Tibial artery (tissue), 4 donors: ENCODE results near the gene RBM33.

ENCODE experiments used
- DNase-seq, 2 donors: peaks; one replicate each; pipeline ENCODE4 v3.0.0-alpha.2; 2019
- H3K27ac ChIP-seq, 2 donors: fragments of 200-600 bp; sonication (generic) in 1 of 2; 1 replicate in 1 of 2; 2 replicates in 1 of 2; pipeline ENCODE4 v1.5.1; 2018 to 2019; ENCODE audit warnings: mild to moderate bottlenecking in 1 of 2
- H3K27me3 ChIP-seq, 2 donors: fragments of 200-600 bp; sonication (generic) in 1 of 2; one replicate each; pipeline versions ENCODE4 v1.5.1 to v1.6.0; 2016 to 2019
- H3K36me3 ChIP-seq, 3 donors: fragments of 200-600 bp; sonication (generic) in 2 of 3; one replicate each; pipeline ENCODE4 v1.5.1; 2016 to 2019; ENCODE audit warnings: mild to moderate bottlenecking in 2 of 3
- H3K4me1 ChIP-seq, 4 donors: fragments of 200-600 bp; sonication (generic) in 2 of 4; 1 replicate in 3 of 4; 2 replicates in 1 of 4; pipeline ENCODE4 v1.5.1; 2016 to 2019
- H3K4me3 ChIP-seq, 2 donors: fragments of 200-600 bp; sonication (generic) in 1 of 2; 1 replicate in 1 of 2; 2 replicates in 1 of 2; pipeline ENCODE4 v1.5.1; 2018 to 2019; ENCODE audit warnings: mild to moderate bottlenecking in 2 of 2
- H3K9me3 ChIP-seq, 3 donors: fragments of 200-600 bp; sonication (generic) in 1 of 3; one replicate each; pipeline ENCODE4 v1.5.1; 2016 to 2019
- CTCF ChIP-seq, 2 experiments: fragments of 200-600 bp in 1 of 2; fragments of 450-650 bp in 1 of 2; IDR thresholded peaks; one replicate each; pipeline ENCODE4 v1.5.1; 2017 to 2019; ENCODE audit warnings: antibody characterized with exemption in 2 of 2, mild to moderate bottlenecking in 1 of 2, moderate library complexity in 1 of 2
- intact Hi-C: fragments of 100-400 bp; cut with DNase I; formaldehyde crosslinking; loops from one replicate; pipeline ENCODE4 v1.15.0; 2023; ENCODE audit warnings: low total_unique reads

Gene RBM33

DNA sequence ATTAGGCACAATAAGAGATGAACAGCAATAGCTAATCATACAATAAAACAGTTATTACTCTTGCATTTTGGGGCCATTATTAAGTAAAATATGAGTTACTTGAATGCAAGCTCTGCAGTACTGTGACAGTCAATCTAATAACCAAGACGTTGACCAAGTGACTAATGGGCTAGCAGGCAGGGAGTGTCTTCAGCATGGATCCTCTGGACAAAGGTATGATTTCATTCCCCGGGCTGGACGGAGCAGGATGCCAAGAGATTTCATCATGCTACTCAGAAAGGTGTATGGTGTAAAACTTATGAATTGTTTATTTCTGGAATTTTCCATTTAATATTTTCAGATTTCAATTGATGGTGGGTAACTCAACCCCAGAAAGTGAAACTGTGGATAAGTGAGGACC is 86.9 kb downstream of the RBM33 start:
- Histone ChIP-seq H3K4me3 (no peak overlapping the region), H3K4me1 (peaks cover 0 to 7% (median 0%) of the 10 kb centered on the region in 4 donors), H3K36me3 (peaks cover 6 to 23% (median 15%) of the 10 kb centered on the region in 3 donors), H3K27ac (no peak overlapping the region), H3K27me3 (no peaks in the 10 kb centered on the region), H3K9me3 (no peaks in the 10 kb centered on the region)
- no peak for TF ChIP-seq CTCF (IDR thresholded peaks at IDR 0.05)
- intact Hi-C loops, result no loop called here
- no peak for DNase-seq

GRCh38 chr7:155731871-155732270 is 87.4 kb downstream of the RBM33 start:
- no peak for TF ChIP-seq CTCF (IDR thresholded peaks at IDR 0.05)
- H3K9me3 ChIP-seq, result no peaks in the 10 kb centered on the region
- intact Hi-C loops, result no loop called here
- H3K27me3 ChIP-seq, result no peaks in the 10 kb centered on the region
- no peak for DNase-seq
- H3K4me1 ChIP-seq, result peaks cover 0 to 7% (median 0%) of the 10 kb centered on the region in 4 donors
- peaks cover 6 to 23% (median 15%) of the 10 kb centered on the region in 3 donors for H3K36me3 ChIP-seq
- H3K27ac ChIP-seq, result no peak overlapping the region
- no peak overlapping the region for H3K4me3 ChIP-seq

DNA sequence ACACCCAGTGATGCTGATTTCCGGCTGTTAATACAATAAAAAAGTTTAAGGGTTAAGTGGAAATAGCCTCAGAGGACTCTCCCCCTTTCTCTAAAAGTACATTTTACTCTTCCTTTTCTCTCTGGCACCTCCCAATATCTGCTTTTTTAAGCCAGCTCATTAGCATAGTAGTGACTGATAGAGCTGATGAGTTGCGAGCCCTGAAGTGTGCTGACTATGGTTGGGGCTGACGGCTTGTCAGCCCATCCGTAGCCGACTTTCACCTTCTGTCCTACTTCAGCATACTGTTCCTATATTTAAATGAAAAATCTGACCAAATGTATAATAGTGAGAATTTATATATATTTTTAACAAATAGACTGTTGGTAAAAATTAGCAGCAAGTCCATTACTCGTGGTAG is 87.8 kb downstream of the RBM33 start:
- no peaks in the 10 kb centered on the region for H3K9me3 ChIP-seq
- no peaks in the 10 kb centered on the region for H3K27me3 ChIP-seq
- no peak for DNase-seq
- intact Hi-C loops, result no loop called here
- no peak overlapping the region for H3K4me3 ChIP-seq
- H3K36me3 ChIP-seq, result peaks cover 6 to 19% (median 12%) of the 10 kb centered on the region in 3 donors
- H3K27ac ChIP-seq, result no peak overlapping the region
- no peak for TF ChIP-seq CTCF (IDR thresholded peaks at IDR 0.05)
- peaks cover 0 to 7% (median 0%) of the 10 kb centered on the region in 4 donors for H3K4me1 ChIP-seq

- H3K4me3 ChIP-seq, result no peak overlapping the region
- no peak for TF ChIP-seq CTCF (IDR thresholded peaks at IDR 0.05)
- H3K4me1 ChIP-seq, result peaks cover 0 to 7% (median 0%) of the 10 kb centered on the region in 4 donors
- H3K27ac ChIP-seq, result no peak overlapping the region
- intact Hi-C loops, result no loop called here
- no peaks in the 10 kb centered on the region for H3K9me3 ChIP-seq
- peaks cover 16 to 24% (median 19%) of the 10 kb centered on the region in 3 donors for H3K36me3 ChIP-seq
- no peak for DNase-seq
- no peaks in the 10 kb centered on the region for H3K27me3 ChIP-seq
These were observed 89.4 kb downstream of the RBM33 start for GRCh38 chr7:155733582-155734444.

DNA sequence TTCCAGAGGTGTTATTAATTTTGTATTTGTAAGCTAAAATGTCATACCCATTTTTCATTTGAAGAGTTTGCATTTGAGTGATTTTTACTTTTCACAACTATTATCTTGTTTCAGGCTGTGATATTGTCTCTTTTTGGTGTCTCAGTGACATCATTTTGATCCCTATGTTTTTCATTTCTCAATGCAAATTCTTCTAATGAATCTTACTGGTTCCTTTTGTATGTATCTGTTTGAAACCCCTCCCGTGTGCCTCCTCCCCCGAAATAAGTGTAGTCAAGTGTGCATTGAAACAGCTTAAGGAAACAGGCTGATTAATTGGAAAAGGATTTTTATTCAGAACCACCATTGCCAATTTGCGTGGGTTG is 90.0 kb downstream of the RBM33 start:
- H3K4me3 ChIP-seq, result no peak overlapping the region
- H3K9me3 ChIP-seq, result no peaks in the 10 kb centered on the region
- H3K27me3 ChIP-seq, result no peaks in the 10 kb centered on the region
- intact Hi-C loops, result no loop called here
- peaks cover 0 to 7% (median 0%) of the 10 kb centered on the region in 4 donors for H3K4me1 ChIP-seq
- peaks cover 21 to 30% (median 21%) of the 10 kb centered on the region in 3 donors for H3K36me3 ChIP-seq
- DNase-seq, result no peak
- H3K27ac ChIP-seq, result no peak overlapping the region
- TF ChIP-seq CTCF (IDR thresholded peaks at IDR 0.05), result no peak
